EL (cell line): ENCODE data around the gene BTN2A1.
"Not testable (repeated sequence)": the region's sequence is repeated elsewhere in the genome, so short reads cannot be mapped to it uniquely, and the experiment has no call there.

Experiments
- DNase-seq: peaks from one replicate; pipeline ENCODE4 v3.0.0-alpha.2; 2016

Gene BTN2A1

DNA sequence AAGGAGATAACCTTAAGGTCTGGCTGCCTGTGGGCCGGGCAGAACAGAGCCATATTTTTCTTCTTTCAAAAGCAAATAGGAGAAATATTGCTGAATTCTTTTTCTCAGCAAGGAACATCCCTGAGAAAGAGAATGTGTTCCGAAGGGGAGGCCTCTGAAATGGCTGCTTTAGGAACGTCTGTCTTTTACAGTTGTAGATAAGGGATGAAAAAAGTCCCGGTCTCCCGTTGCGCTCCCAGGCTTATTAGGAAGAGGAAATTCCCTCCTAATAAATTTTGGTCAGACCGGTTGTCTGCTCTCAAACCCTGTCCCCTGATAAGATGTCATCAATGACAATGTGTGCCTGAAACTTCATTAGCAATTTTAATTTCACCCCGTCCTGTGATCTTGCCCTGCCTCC is 24.1 kb upstream of the BTN2A1 start:
- not testable (repeated sequence) for DNase-seq

- no peak for DNase-seq
Measured at GRCh38 chr6:26436018-26436417, 21.7 kb upstream of the BTN2A1 start.

GRCh38 chr6:26437550-26437949 is 20.2 kb upstream of the BTN2A1 start:
- DNase-seq, result no peak

DNA sequence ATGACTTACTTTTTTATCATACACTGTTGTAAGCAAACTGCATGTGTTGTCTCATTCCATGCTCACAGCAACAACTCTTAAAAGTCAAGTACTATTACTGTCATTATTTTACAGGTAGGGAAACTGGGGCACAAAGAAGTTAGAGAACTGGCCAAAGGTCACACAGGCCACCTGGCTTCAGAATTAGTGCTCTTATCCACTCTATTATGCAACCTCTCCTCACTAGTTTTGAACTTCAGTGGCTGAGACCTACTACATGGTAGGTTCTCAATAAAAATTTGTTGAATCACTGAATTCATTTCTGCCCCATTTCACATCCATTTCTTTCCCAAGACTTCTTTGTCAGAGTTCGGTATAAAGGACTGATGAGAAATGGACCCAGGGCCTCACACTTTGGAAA is 19.8 kb upstream of the BTN2A1 start:
- no peak for DNase-seq

DNA sequence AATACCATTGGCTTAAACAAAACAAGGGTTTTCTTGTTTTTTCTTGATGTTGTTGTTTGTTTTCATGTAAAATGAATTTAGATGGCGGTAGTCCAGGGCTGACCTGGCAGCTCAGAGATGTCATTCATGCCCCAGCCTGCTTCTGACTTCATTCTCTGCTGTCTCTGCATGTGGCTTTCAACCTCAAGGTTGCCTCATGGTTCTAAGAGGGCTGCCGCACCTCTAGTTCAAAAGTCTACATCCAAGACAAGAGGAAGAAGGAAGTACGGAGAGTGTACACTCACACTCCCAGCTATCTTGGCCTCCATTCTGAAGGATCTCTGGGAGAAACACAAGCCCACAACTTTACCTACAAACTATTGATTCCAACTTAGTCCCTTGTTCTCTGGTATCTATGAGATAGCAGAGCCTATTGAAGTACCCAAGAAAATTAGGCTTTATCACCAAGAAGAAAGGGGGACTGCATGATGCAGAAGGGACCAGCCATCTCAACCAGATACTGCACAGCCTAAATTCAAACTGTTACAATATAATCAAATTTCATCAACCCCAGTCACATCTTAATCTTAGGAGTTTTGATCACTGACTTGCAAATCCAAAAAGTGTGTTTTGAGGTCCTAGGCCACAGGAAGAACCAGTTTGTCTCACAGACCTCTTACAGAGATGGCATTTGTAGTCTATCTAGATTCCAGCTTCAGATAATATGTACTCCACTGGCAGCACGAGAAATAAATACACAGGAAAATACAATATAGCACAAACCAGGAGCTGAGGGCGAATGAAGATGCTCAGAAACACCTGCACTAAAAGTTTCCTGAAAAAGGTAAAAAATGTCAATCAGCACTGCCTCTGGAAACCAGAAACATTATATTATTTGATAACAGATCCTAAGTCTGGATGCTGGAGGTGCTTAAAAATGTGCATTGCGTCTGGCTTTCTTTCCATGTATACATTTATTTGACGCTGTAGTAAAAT is 18.3 kb upstream of the BTN2A1 start:
- no peak for DNase-seq

DNA sequence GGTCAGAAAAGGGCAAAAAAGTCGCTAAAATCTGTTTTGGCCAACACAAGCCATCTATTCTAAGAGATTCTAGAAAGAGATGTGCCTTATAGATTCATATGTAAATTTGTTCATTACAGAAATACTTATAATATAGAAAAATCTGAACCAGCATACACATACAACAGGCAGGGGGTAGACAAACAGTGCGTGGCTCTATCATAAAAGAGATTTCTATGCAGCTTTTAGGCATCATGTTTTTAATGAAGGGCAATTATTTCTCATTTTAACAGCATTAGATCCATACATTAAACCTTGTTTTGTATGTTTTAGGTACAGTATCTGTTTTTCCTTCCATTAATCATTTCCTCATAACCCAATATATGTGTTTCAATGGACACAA is 16.8 kb upstream of the BTN2A1 start:
- DNase-seq, result no peak

GRCh38 chr6:26441977-26442376 is 15.8 kb upstream of the BTN2A1 start:
- no peak for DNase-seq

GRCh38 chr6:26445934-26446667 is 11.7 kb upstream of the BTN2A1 start:
- DNase-seq, result peak; percentile 40

GRCh38 chr6:26447257-26447656 is 10.5 kb upstream of the BTN2A1 start:
- DNase-seq, result no peak

GRCh38 chr6:26450240-26450639 is 7.5 kb upstream of the BTN2A1 start:
- DNase-seq, result no peak

DNA sequence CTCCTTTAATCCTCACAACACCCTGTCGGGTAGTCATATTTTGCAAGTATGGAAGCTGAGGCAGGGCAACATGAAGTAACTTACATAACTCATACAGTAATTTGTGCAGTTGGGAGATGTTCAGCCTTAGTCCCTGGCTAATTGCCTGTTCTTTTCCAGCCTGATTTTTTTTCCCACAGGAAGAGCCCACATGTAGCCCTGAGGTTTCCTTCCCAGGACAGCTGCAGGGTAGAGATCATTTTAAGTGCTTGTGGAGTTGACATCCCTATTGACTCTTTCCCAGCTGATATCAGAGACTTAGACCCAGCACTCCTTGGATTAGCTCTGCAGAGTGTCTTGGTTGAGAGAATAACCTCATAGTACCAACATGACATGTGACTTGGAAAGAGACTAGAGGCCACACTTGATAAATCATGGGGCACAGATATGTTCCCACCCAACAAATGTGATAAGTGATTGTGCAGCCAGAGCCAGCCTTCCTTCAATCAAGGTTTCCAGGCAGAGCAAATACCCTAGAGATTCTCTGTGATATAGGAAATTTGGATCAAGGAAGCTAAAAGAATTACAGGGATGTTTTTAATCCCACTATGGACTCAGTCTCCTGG is 5.0 kb upstream of the BTN2A1 start:
- no peak for DNase-seq

GRCh38 chr6:26454631-26455030 is 3.1 kb upstream of the BTN2A1 start:
- DNase-seq, result no peak

GRCh38 chr6:26455357-26455970 is 2.3 kb upstream of the BTN2A1 start:
- DNase-seq, result no peak

DNA sequence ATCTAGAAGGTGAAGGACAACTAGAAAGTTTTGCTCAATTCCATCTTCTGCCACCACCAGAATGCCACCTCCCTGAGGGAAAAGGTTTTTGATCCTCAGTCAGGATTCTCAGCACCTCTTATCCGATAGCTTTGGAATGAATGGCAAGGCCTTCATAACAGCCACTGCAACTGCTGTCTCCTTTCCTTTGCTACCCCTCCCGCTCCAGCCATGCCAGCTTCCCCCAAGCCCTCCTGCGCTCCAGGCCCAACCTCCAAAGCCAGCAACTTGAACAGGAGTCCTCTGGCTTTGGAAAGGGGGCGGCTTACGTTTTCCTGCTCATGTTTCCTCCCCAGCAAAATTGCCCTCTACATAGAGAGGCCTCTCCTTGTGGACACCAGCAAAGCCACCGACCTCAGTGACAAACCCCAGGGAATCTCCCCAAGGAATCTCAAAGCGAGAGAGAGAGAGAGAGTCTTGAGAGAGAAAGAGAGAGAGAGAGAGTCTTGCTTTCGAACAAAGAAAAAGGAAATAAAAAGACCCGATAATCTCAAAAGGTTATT is 420 bp upstream of the BTN2A1 start:
- no peak for DNase-seq

- no peak for DNase-seq
Measured at GRCh38 chr6:26459023-26459810, 1.5 kb downstream of the BTN2A1 start.

DNA sequence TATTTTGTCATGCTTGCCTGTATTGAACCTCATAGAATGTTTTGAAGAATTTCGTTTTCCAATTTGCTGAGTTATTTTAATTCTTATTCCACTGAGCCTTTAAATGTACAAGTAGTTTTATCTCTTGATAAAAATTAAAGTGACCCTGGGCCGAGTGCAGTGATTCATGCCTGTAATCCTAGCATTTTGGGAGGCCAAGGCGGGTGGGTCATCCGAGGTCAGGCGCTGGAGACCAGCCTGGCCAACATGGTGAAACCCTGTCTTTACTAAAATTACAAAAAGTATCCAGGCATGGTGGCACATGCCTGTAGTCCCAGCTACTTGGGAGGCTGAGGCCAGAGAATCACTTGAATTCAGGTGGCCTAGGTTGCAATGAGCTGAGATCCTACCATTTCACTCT is 3.6 kb downstream of the BTN2A1 start:
- DNase-seq, result not testable (repeated sequence)

DNA sequence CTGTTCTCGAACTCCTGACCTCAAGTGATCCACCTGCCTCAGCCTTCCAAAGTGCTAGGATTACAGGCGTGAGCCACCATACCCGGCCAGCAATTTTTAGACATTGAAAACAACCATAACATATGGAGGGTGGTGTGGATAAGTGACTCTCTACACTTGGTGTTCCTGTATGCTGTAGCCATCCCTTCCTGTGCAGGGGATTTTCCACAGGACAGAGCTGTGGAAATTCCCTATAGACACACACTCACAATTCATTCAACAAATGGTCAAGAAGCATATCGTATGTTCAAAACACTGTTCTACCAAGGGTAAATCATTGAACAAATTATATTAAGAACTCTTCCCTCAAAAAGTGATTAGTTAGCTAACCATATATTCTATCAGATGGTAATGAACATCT is 6.3 kb downstream of the BTN2A1 start:
- no peak for DNase-seq

GRCh38 chr6:26464416-26465131 is 6.8 kb downstream of the BTN2A1 start:
- no peak for DNase-seq

GRCh38 chr6:26465776-26466175 is 8.0 kb downstream of the BTN2A1 start:
- no peak for DNase-seq

DNA sequence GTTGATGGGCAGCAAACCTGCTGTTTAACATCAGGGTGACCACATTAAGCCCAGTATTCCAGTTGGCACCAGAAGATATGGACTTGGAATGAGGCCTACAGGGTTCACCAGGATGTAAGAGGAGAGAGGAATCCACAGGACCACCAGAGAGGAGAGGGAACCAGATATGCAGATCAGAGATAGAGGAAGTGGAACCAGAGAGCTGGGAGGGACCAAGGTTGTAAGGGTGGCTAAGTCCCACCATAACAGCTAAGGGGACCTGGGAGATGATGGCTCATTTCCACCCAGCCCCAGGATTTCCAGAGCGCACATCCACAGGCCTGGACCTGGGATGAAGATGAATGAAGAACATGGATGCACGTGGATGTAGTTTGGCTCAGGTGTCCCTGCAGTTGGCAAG is 11.1 kb downstream of the BTN2A1 start:
- no peak for DNase-seq

GRCh38 chr6:26470643-26471042 is 12.9 kb downstream of the BTN2A1 start:
- no peak for DNase-seq
